ENCODE measurements around the gene DDN.

GRCh38 chr12:48986720-48987291 is 12.4 kb downstream of the DDN start:
- TF ChIP-seq CTCF (IDR thresholded peaks at IDR 0.05) (no peak), EZH2 (IDR thresholded peaks at IDR 0.05; ENCODE audit: borderline replicate concordance, insufficient read depth, low read depth, low read length, poor library complexity, severe bottlenecking) (no peak)

All from B cell (primary cell).